Frontal cortex (tissue), 1 donor: ENCODE results near the gene EIF4E2. TPM values are rescaled to one million over a fixed set of nuclear protein-coding genes. Genes with fewer than 3 reads are reported as not detected.

Experiments used
- total RNA-seq: library from RNA; depleted of rRNA; stranded (reverse); fragments of >200 nt; gene quantifications from one replicate; pipeline ENCODE4 v1.2.3, GENCODE V29; 2014

EIF4E2 gene
- total RNA-seq, 1 donor from 2014 or later, result 38.3 TPM

Other genes starting within 250 kb of the EIF4E2 start
- not detected for gene ALPP, start 171.9 kb upstream of the EIF4E2 start, total RNA-seq
- not detected for gene ALPG, start 143.8 kb upstream of the EIF4E2 start, total RNA-seq
- gene ALPI, start 94.5 kb upstream of the EIF4E2 start, total RNA-seq, result not detected
- gene ECEL1, start 62.9 kb upstream of the EIF4E2 start, total RNA-seq, result 2.4 TPM
- under 0.01 TPM for gene PRSS56, start 30.3 kb upstream of the EIF4E2 start, total RNA-seq
- gene CHRND, start 24.5 kb upstream of the EIF4E2 start, total RNA-seq, result not detected
- not detected for gene CHRNG, start 11.0 kb upstream of the EIF4E2 start, total RNA-seq
- gene TIGD1, start 132 bp upstream of the EIF4E2 start, total RNA-seq, result 10.6 TPM
- 0.82 TPM for gene EFHD1, start 82.9 kb downstream of the EIF4E2 start, total RNA-seq
- gene GIGYF2, start 146.6 kb downstream of the EIF4E2 start, total RNA-seq, result 98.2 TPM
- gene KCNJ13, start 225.9 kb downstream of the EIF4E2 start, total RNA-seq, result 1.6 TPM